Neuronal stem cell (in vitro differentiated cells): Measurements from ENCODE around the gene TTF2.

Source experiments
- DNase-seq: peaks from one replicate; pipeline ENCODE4 v3.0.0-alpha.2; 2013; ENCODE audit warnings: low spot score
- H2AFZ ChIP-seq: one replicate; pipeline ENCODE4 v1.6.1; 2013; ENCODE audit warnings: mild to moderate bottlenecking, low read length, inconsistent platforms
- H2AK5ac ChIP-seq: 2 replicates; pipeline ENCODE4 v1.6.1; 2013; ENCODE audit warnings: low read depth, mild to moderate bottlenecking, inconsistent platforms, low read length, moderate library complexity, mixed read lengths
- H2BK120ac ChIP-seq: 2 replicates; pipeline ENCODE4 v1.6.1; 2013; ENCODE audit warnings: low read depth, mild to moderate bottlenecking, inconsistent platforms, low read length, moderate library complexity, mixed read lengths
- H2BK12ac ChIP-seq: one replicate; pipeline ENCODE4 v1.6.1; 2013; ENCODE audit warnings: low read length, inconsistent platforms
- H2BK15ac ChIP-seq: 2 replicates; pipeline ENCODE4 v1.6.1; 2013; ENCODE audit warnings: mild to moderate bottlenecking, low read length, inconsistent platforms, mixed read lengths
- H2BK5ac ChIP-seq: one replicate; pipeline ENCODE4 v1.6.1; 2013; ENCODE audit warnings: inconsistent platforms, mild to moderate bottlenecking, low read length, moderate library complexity
- H3K14ac ChIP-seq: one replicate; pipeline ENCODE4 v1.6.1; 2013; ENCODE audit warnings: low read length, inconsistent platforms
- H3K18ac ChIP-seq: 2 replicates; pipeline ENCODE4 v1.6.1; 2013; ENCODE audit warnings: low read length, inconsistent platforms
- H3K23ac ChIP-seq: 2 replicates; pipeline ENCODE4 v1.6.1; 2013; ENCODE audit warnings: low read depth, mild to moderate bottlenecking, mixed read lengths, low read length, inconsistent platforms; ENCODE audit not compliant: poor library complexity
- H3K27ac ChIP-seq: replicated peaks from 3 replicates; pipeline ENCODE4 v1.5.1; 2013; ENCODE audit warnings: low read length, inconsistent platforms
- H3K27me3 ChIP-seq, 3 experiments: 2 replicates each; pipeline ENCODE4 v1.6.1; 2013; ENCODE audit warnings: low read length in 3 of 3, mild to moderate bottlenecking in 2 of 3, inconsistent platforms in 1 of 3, low read depth in 1 of 3, mixed read lengths in 1 of 3, moderate library complexity in 1 of 3; ENCODE audit not compliant: control insufficient read depth in 3 of 3, insufficient read depth in 3 of 3
- H3K36me3 ChIP-seq, 2 donors: replicated peaks in 1 of 2; 2 replicates each; pipeline ENCODE4 v1.6.1; 2013; ENCODE audit warnings: low read length in 2 of 2; ENCODE audit not compliant: control insufficient read depth in 2 of 2, insufficient read depth in 2 of 2
- H3K4ac ChIP-seq: 2 replicates; pipeline ENCODE4 v1.6.1; 2013; ENCODE audit warnings: inconsistent platforms, mild to moderate bottlenecking, low read length, moderate library complexity
- H3K4me1 ChIP-seq, 2 donors: 1 replicate in 1 of 2; 2 replicates in 1 of 2; pipeline ENCODE4 v1.6.1; 2013; ENCODE audit warnings: low read length in 2 of 2, low read depth in 1 of 2; ENCODE audit not compliant: control insufficient read depth in 2 of 2, insufficient read depth in 1 of 2
- H3K4me2 ChIP-seq: one replicate; pipeline ENCODE4 v1.6.1; 2013; ENCODE audit warnings: mild to moderate bottlenecking, low read length, inconsistent platforms; ENCODE audit not compliant: insufficient read depth, poor library complexity, severe bottlenecking
- H3K4me3 ChIP-seq, 2 donors: 2 replicates each; pipeline ENCODE4 v1.5.1; 2013; ENCODE audit warnings: low read length in 2 of 2, mild to moderate bottlenecking in 2 of 2, inconsistent platforms in 1 of 2, moderate library complexity in 1 of 2
- H3K79me1 ChIP-seq: one replicate; pipeline ENCODE4 v1.6.1; 2013; ENCODE audit warnings: low read depth, mild to moderate bottlenecking, inconsistent platforms, low read length, moderate library complexity
- H3K9ac ChIP-seq: one replicate; pipeline ENCODE4 v1.6.1; 2013; ENCODE audit warnings: mild to moderate bottlenecking, low read depth, low read length, inconsistent platforms; ENCODE audit not compliant: poor library complexity
- H3K9me3 ChIP-seq, 2 donors: replicated peaks in 1 of 2; 2 replicates each; pipeline versions ENCODE3 to v1.6.1; 2013; ENCODE audit warnings: low read length in 2 of 2, mild to moderate bottlenecking in 2 of 2, inconsistent platforms in 1 of 2, low read depth in 1 of 2, mixed read lengths in 1 of 2, moderate library complexity in 1 of 2; ENCODE audit not compliant: control insufficient read depth in 2 of 2, insufficient read depth in 1 of 2
- H4K8ac ChIP-seq: one replicate; pipeline ENCODE4 v1.6.1; 2013; ENCODE audit warnings: low read depth, mild to moderate bottlenecking, inconsistent platforms, low read length, moderate library complexity
- H4K91ac ChIP-seq: one replicate; pipeline ENCODE4 v1.6.1; 2013; ENCODE audit warnings: low read length, low read depth, mild to moderate bottlenecking, inconsistent platforms; ENCODE audit not compliant: poor library complexity
- WGBS, 2 donors: extraction: QIAGEN DNeasy Blood & Tissue Kit; methylation state at CpG; one replicate each; pipeline ENCODE4 v1.1.7; 2013; ENCODE audit warnings: missing lambda C conversion rate in 2 of 2, mixed read lengths in 1 of 2; ENCODE audit not compliant: insufficient read length in 2 of 2, insufficient replicate concordance in 1 of 2; ENCODE audit errors: extremely low coverage in 2 of 2; 5-methylcytosine and 5-hydroxymethylcytosine counted together

TTF2 gene

GRCh38 chr1:117034791-117035290 lies 25.3 kb upstream of the TTF2 start:
- no peak overlapping the region for H2BK120ac ChIP-seq
- H3K27ac ChIP-seq, result no peak overlapping the region
- no peak overlapping the region for H2AFZ ChIP-seq
- H4K91ac ChIP-seq, result no peak overlapping the region
- H3K4ac ChIP-seq, result no peak overlapping the region
- no peak overlapping the region for H3K14ac ChIP-seq
- no peaks in the 10 kb centered on the region for H3K27me3 ChIP-seq
- DNase-seq, result no peak
- H3K18ac ChIP-seq, result peak overlapping the region; percentile 29
- no peaks in the 10 kb centered on the region for H3K36me3 ChIP-seq
- H3K4me1 ChIP-seq, result peaks cover 3 to 4% of the 10 kb centered on the region in 2 donors
- H4K8ac ChIP-seq, result no peak overlapping the region
- H2AK5ac ChIP-seq, result no peak overlapping the region
- H3K9ac ChIP-seq, result no peak overlapping the region
- H3K4me3 ChIP-seq, result no peak overlapping the region
- H3K4me2 ChIP-seq, result no peak overlapping the region
- H2BK12ac ChIP-seq, result no peak overlapping the region
- no CpG with 5 or more reads among the region's 7 CpGs for WGBS, 2 donors
- H2BK15ac ChIP-seq, result no peak overlapping the region
- no peaks in the 10 kb centered on the region for H3K79me1 ChIP-seq
- no peak overlapping the region for H2BK5ac ChIP-seq
- H3K23ac ChIP-seq, result no peak overlapping the region
- H3K9me3 ChIP-seq, result peaks cover 0 to 4% of the 10 kb centered on the region in 2 donors

- no peaks in the 10 kb centered on the region for H3K36me3 ChIP-seq
- no CpG with 5 or more reads among the region's 6 CpGs for WGBS, 2 donors
These were observed 24.1 kb upstream of the TTF2 start for GRCh38 chr1:117036018-117036461.

DNA sequence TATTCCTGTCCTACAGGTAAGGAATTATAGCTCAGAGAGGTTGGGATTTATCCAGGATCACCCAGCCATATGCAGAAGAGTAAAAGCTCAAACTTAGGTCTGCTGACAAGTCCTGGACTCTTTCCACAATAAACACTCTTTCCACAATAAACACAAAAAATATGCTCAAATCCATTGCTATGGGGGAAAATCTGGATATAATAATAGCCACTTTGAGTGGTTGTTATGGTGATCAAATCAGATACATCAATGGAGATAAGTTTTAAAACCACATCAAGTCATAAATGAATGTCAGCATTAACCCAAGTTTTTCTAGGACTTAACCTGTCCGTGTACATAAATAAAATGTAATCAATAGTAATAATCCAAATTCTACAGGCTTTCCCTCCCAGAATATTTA lies 22.3 kb upstream of the TTF2 start:
- Histone ChIP-seq H3K4me3 (no peak overlapping the region), H3K79me1 (no peaks in the 10 kb centered on the region), H4K8ac (no peak overlapping the region), H2AK5ac (no peak overlapping the region), H3K23ac (no peak overlapping the region), H2BK12ac (no peak overlapping the region), H3K9me3 (peaks cover 2 to 5% of the 10 kb centered on the region in 2 donors), H3K4ac (no peak overlapping the region), H4K91ac (no peak overlapping the region), H2BK15ac (no peak overlapping the region), H3K18ac (no peak overlapping the region), H3K4me1 (peaks cover 3 to 4% of the 10 kb centered on the region in 2 donors), H3K4me2 (no peak overlapping the region), H2BK5ac (no peak overlapping the region), H3K27me3 (no peaks in the 10 kb centered on the region), H3K27ac (no peak overlapping the region), H3K36me3 (no peaks in the 10 kb centered on the region), H2BK120ac (no peak overlapping the region), H2AFZ (no peak overlapping the region), H3K9ac (no peak overlapping the region), H3K14ac (no peak overlapping the region)
- no peak for DNase-seq
- WGBS, 2 donors, result no CpG with 5 or more reads among the region's 1 CpG

More at GRCh38 chr1:117036018-117036461, 24.1 kb upstream of the TTF2 start:
- Histone ChIP-seq H4K91ac (no peak overlapping the region), H3K4me3 (no peak overlapping the region), H3K4me2 (no peak overlapping the region), H3K27ac (no peak overlapping the region), H3K79me1 (no peaks in the 10 kb centered on the region), H3K27me3 (no peaks in the 10 kb centered on the region), H4K8ac (no peak overlapping the region), H3K23ac (no peak overlapping the region), H3K9ac (no peak overlapping the region), H3K9me3 (peaks cover 0 to 4% of the 10 kb centered on the region in 2 donors), H3K4me1 (peaks cover 3 to 4% of the 10 kb centered on the region in 2 donors), H2AFZ (no peak overlapping the region), H3K18ac (no peak overlapping the region), H2BK12ac (no peak overlapping the region), H2BK15ac (no peak overlapping the region), H2BK5ac (no peak overlapping the region), H3K14ac (no peak overlapping the region), H2AK5ac (no peak overlapping the region), H3K4ac (no peak overlapping the region), H2BK120ac (no peak overlapping the region)
- DNase-seq, result no peak

DNA sequence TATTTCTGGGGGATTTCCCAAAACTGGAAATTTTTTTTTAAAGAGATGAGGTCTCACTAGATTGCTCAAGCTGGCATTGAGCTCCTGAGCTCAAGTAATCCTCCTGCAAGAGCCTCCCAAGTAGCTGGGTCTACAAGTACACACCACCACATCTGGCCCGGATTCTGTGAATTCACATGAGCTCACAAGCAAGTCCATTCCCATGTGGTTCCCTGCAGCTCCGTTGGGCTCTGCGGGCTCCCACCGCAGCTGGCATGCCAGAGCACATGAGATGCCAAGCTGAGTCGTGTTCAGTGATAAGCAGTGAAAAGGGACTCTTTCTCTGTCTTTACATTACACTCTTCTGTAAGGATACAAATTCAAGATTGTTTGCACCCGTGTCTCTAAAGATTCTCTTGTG lies 21.9 kb upstream of the TTF2 start:
- H2BK120ac ChIP-seq, result no peak overlapping the region
- WGBS, 2 donors, result no CpG with 5 or more reads among the region's 6 CpGs

More for the DNA sequence above, 21.9 kb upstream of the TTF2 start:
- H3K27me3 ChIP-seq, result no peaks in the 10 kb centered on the region
- no peaks in the 10 kb centered on the region for H3K79me1 ChIP-seq
- H2BK15ac ChIP-seq, result no peak overlapping the region
- no peaks in the 10 kb centered on the region for H3K36me3 ChIP-seq
- H3K4ac ChIP-seq, result no peak overlapping the region
- no peak overlapping the region for H2AK5ac ChIP-seq
- H2BK12ac ChIP-seq, result no peak overlapping the region
- H4K8ac ChIP-seq, result no peak overlapping the region
- DNase-seq, result no peak
- no peak overlapping the region for H3K4me2 ChIP-seq
- peaks cover under 1 to 2% of the 10 kb centered on the region in 2 donors for H3K4me1 ChIP-seq
- H2AFZ ChIP-seq, result no peak overlapping the region
- peak overlapping the region; percentile 35 for H3K18ac ChIP-seq
- no peak overlapping the region for H3K4me3 ChIP-seq
- no peak overlapping the region for H3K9ac ChIP-seq
- no peak overlapping the region for H2BK5ac ChIP-seq
- H3K9me3 ChIP-seq, result peaks cover 2 to 5% of the 10 kb centered on the region in 2 donors
- H3K27ac ChIP-seq, result no peak overlapping the region
- H3K23ac ChIP-seq, result no peak overlapping the region
- H4K91ac ChIP-seq, result no peak overlapping the region
- peak overlapping the region; percentile 56 for H3K14ac ChIP-seq
